Measurements from ENCODE around the gene TSPAN17.

Gene TSPAN17

GRCh38 chr5:176624142-176624541 is 23.1 kb upstream of the TSPAN17 start:
- no peak for DNase-seq

- DNase-seq, result no peak
Measured at GRCh38 chr5:176624938-176625337, 22.3 kb upstream of the TSPAN17 start.

GRCh38 chr5:176625512-176625911 is 21.8 kb upstream of the TSPAN17 start:
- DNase-seq, result no peak

GRCh38 chr5:176625966-176626875 is 21.1 kb upstream of the TSPAN17 start:
- DNase-seq, result no peak

GRCh38 chr5:176626876-176627236 is 20.4 kb upstream of the TSPAN17 start:
- DNase-seq, result no peak

GRCh38 chr5:176627582-176627981 is 19.7 kb upstream of the TSPAN17 start:
- no peak for DNase-seq

- DNase-seq, result no peak
Measured at GRCh38 chr5:176628406-176629228, 18.7 kb upstream of the TSPAN17 start.

GRCh38 chr5:176629317-176629852 is 17.9 kb upstream of the TSPAN17 start:
- no peak for DNase-seq

GRCh38 chr5:176629853-176630680 is 17.2 kb upstream of the TSPAN17 start, which contains the start of the genes EIF4E1B and SNCB:
TSS of gene EIF4E1B (plus strand) at chr5:176630675. CDS start at chr5:176642788, 12,113 bp downstream.
TSS of gene SNCB (minus strand) at chr5:176630534. CDS start at chr5:176629654, 880 bp downstream.
- no peak for DNase-seq

GRCh38 chr5:176630681-176631222 is 16.5 kb upstream of the TSPAN17 start:
- DNase-seq, result no peak

GRCh38 chr5:176631383-176632200 is 15.7 kb upstream of the TSPAN17 start:
- no peak for DNase-seq

GRCh38 chr5:176632745-176633144 is 14.5 kb upstream of the TSPAN17 start:
- no peak for DNase-seq

GRCh38 chr5:176633598-176633997 is 13.7 kb upstream of the TSPAN17 start:
- DNase-seq, result no peak

GRCh38 chr5:176636426-176636825 is 10.9 kb upstream of the TSPAN17 start:
- no peak for DNase-seq

GRCh38 chr5:176637556-176637955 is 9.7 kb upstream of the TSPAN17 start:
- DNase-seq, result no peak

- no peak for DNase-seq
Measured at GRCh38 chr5:176638437-176638836, 8.8 kb upstream of the TSPAN17 start.

- no peak for DNase-seq
Measured at GRCh38 chr5:176639208-176639607, 8.1 kb upstream of the TSPAN17 start.

- no peak for DNase-seq
Measured at GRCh38 chr5:176639981-176640380, 7.3 kb upstream of the TSPAN17 start.

- no peak for DNase-seq
Measured at GRCh38 chr5:176640616-176641015, 6.7 kb upstream of the TSPAN17 start.

GRCh38 chr5:176642675-176643490 is 4.4 kb upstream of the TSPAN17 start:
- DNase-seq, result no peak
